Stimulated activated CD8-positive, alpha-beta memory T cell treated with anti-CD3 and anti-CD28 coated beads, Interleukin-15, amount 100 ng/mL, for 48 hours (primary cell): ENCODE data around the gene SP1.
"Not testable (repeated sequence)": the region's sequence is repeated elsewhere in the genome, so short reads cannot be mapped to it uniquely, and the experiment has no call there.

ENCODE experiments used
- DNase-seq, 2 donors: peaks; one replicate each; pipeline ENCODE4 v3.0.0-alpha.2; 2020; ENCODE audit warnings: low read depth in 2 of 2

Gene SP1

GRCh38 chr12:53413485-53414204 is 33.7 kb downstream of the SP1 start:
- no peak for DNase-seq

- no peak for DNase-seq
Observed at GRCh38 chr12:53414756-53415417, 34.9 kb downstream of the SP1 start.

GRCh38 chr12:53415752-53416389 is 35.9 kb downstream of the SP1 start:
- DNase-seq = not testable (repeated sequence)

- DNase-seq = not testable (repeated sequence)
Observed at GRCh38 chr12:53417291-53417816, 37.4 kb downstream of the SP1 start.

- DNase-seq = no peak
Observed at GRCh38 chr12:53418221-53418620, 38.2 kb downstream of the SP1 start.

GRCh38 chr12:53419756-53420155 is 39.8 kb downstream of the SP1 start:
- DNase-seq = no peak

- not testable (repeated sequence) for DNase-seq
Observed at GRCh38 chr12:53422247-53422646, 42.3 kb downstream of the SP1 start.

- no peak for DNase-seq
Observed at GRCh38 chr12:53423597-53423996, 43.6 kb downstream of the SP1 start, which contains the start of gene AMHR2. Gene AMHR2, plus strand, starts transcription at chr12:53423855. Its CDS starts 80 bp downstream, at chr12:53423935.

GRCh38 chr12:53424626-53425514 is 44.9 kb downstream of the SP1 start:
- DNase-seq = no peak

- DNase-seq = no peak
Observed at GRCh38 chr12:53425515-53426150, 45.7 kb downstream of the SP1 start.

GRCh38 chr12:53427905-53428594 is 48.1 kb downstream of the SP1 start:
- peak; percentile 23 to 36 for DNase-seq

GRCh38 chr12:53428741-53429140 is 48.8 kb downstream of the SP1 start:
- DNase-seq = no peak

- no peak for DNase-seq
Observed at GRCh38 chr12:53430116-53430515, 50.1 kb downstream of the SP1 start.

- no peak for DNase-seq
Observed at GRCh38 chr12:53431187-53431586, 51.2 kb downstream of the SP1 start.

- DNase-seq = not testable (repeated sequence)
Observed at GRCh38 chr12:53435326-53435725, 55.4 kb downstream of the SP1 start.

GRCh38 chr12:53439582-53439981 is 59.6 kb downstream of the SP1 start:
- DNase-seq = not testable (repeated sequence)

- peak; percentile 98 for DNase-seq
Observed at GRCh38 chr12:53441040-53441833, 61.3 kb downstream of the SP1 start, which contains the start of gene PRR13. Gene PRR13, plus strand, starts transcription at chr12:53441734. Its CDS starts 981 bp downstream, at chr12:53442715.

- DNase-seq = no peak
Observed at GRCh38 chr12:53443955-53444354, 64.0 kb downstream of the SP1 start.

- DNase-seq = not testable (repeated sequence)
Observed at GRCh38 chr12:53444593-53445325, 64.8 kb downstream of the SP1 start.
